Skin epidermis (tissue), 12 donors: ENCODE measurements around the gene LCA5L.
"Not testable (repeated sequence)": the region's sequence is repeated elsewhere in the genome, so short reads cannot be mapped to it uniquely, and the experiment has no call there.

Experiments
- H3K27ac ChIP-seq, 21 experiments: fragments of 200-600 bp; sonication (generic) in 11 of 21; one replicate each; pipeline ENCODE4 v1.5.0; 2020; ENCODE audit warnings: mild to moderate bottlenecking in 3 of 21, inconsistent platforms in 2 of 21, moderate library complexity in 2 of 21
- H3K4me3 ChIP-seq, 7 experiments: fragments of 200-600 bp; sonication (generic) in 2 of 7; one replicate each; pipeline ENCODE4 v1.5.0; 2020; ENCODE audit warnings: inconsistent platforms in 2 of 7, mild to moderate bottlenecking in 2 of 7, moderate library complexity in 1 of 7

The LCA5L gene

GRCh38 chr21:39390212-39390765, 55.3 kb downstream of the LCA5L start:
- Histone ChIP-seq H3K27ac (no peak overlapping the region), H3K4me3 (no peak overlapping the region)

- peak overlapping the region in 6 of 7 experiments; percentile 36 to 49 (median 44) for H3K4me3 ChIP-seq
- H3K27ac ChIP-seq, result peak overlapping the region in 6 of 21 experiments; percentile 51 to 81 (median 71)
Observed at GRCh38 chr21:39388811-39389155, 56.8 kb downstream of the LCA5L start.

- Histone ChIP-seq H3K27ac (peak overlapping the region in 18 of 21 experiments; percentile 40 to 81 (median 61)), H3K4me3 (peak overlapping the region; percentile 19 to 49 (median 41))
Observed at GRCh38 chr21:39388038-39388810, 57.4 kb downstream of the LCA5L start.

- Histone ChIP-seq H3K4me3 (peak overlapping the region; percentile 19 to 49 (median 41)), H3K27ac (peak overlapping the region in 19 of 21 experiments; percentile 4 to 81 (median 61))
Observed at GRCh38 chr21:39387461-39388037, 58.0 kb downstream of the LCA5L start.

GRCh38 chr21:39386899-39387298, 58.7 kb downstream of the LCA5L start:
- H3K4me3 ChIP-seq, result no peak overlapping the region
- peak overlapping the region in 4 of 21 experiments; percentile 64 to 71 (median 67) for H3K27ac ChIP-seq

- peak overlapping the region in 15 of 21 experiments; percentile 17 to 65 (median 46) for H3K27ac ChIP-seq
- peak overlapping the region; percentile 12 to 41 (median 21) for H3K4me3 ChIP-seq
Observed at GRCh38 chr21:39386194-39386593, 59.4 kb downstream of the LCA5L start.

GRCh38 chr21:39385299-39386145, 60.1 kb downstream of the LCA5L start:
- Histone ChIP-seq H3K4me3 (peak overlapping the region; percentile 12 to 41 (median 21)), H3K27ac (peak overlapping the region in 14 of 21 experiments; percentile 17 to 65 (median 47))

- H3K4me3 ChIP-seq, result no peak overlapping the region
- no peak overlapping the region for H3K27ac ChIP-seq
Observed at GRCh38 chr21:39384674-39385298, 60.8 kb downstream of the LCA5L start.

GRCh38 chr21:39382096-39382495, 63.5 kb downstream of the LCA5L start:
- not testable (repeated sequence) for H3K27ac ChIP-seq, H3K4me3 ChIP-seq

GRCh38 chr21:39381009-39381408, 64.6 kb downstream of the LCA5L start:
- Histone ChIP-seq H3K27ac (peak overlapping the region in 17 of 21 experiments; percentile 54 to 93 (median 84)), H3K4me3 (peak overlapping the region; percentile 64 to 89 (median 76))

- peak overlapping the region; percentile 34 to 93 (median 82) for H3K27ac ChIP-seq
- peak overlapping the region; percentile 64 to 89 (median 76) for H3K4me3 ChIP-seq
Observed at GRCh38 chr21:39379986-39380891, 65.3 kb downstream of the LCA5L start.

GRCh38 chr21:39377444-39378050, 68.0 kb downstream of the LCA5L start:
- H3K27ac ChIP-seq, result no peak overlapping the region
- H3K4me3 ChIP-seq, result no peak overlapping the region

- Histone ChIP-seq H3K4me3 (no peak overlapping the region), H3K27ac (no peak overlapping the region)
Observed at GRCh38 chr21:39375446-39375845, 70.1 kb downstream of the LCA5L start.

GRCh38 chr21:39374046-39374445, 71.5 kb downstream of the LCA5L start:
- Histone ChIP-seq H3K4me3 (no peak overlapping the region), H3K27ac (no peak overlapping the region)

- no peak overlapping the region for H3K27ac ChIP-seq
- no peak overlapping the region for H3K4me3 ChIP-seq
Observed at GRCh38 chr21:39373634-39374033, 71.9 kb downstream of the LCA5L start.

- H3K27ac ChIP-seq, H3K4me3 ChIP-seq: not testable (repeated sequence)
Observed at GRCh38 chr21:39369896-39370288, 75.7 kb downstream of the LCA5L start.

GRCh38 chr21:39367783-39368182, 77.8 kb downstream of the LCA5L start:
- H3K27ac ChIP-seq, result no peak overlapping the region
- H3K4me3 ChIP-seq, result no peak overlapping the region

- Histone ChIP-seq H3K4me3 (no peak overlapping the region), H3K27ac (no peak overlapping the region)
Observed at GRCh38 chr21:39366563-39366962, 79.0 kb downstream of the LCA5L start.
